HG03175 (cell line): ENCODE data around the gene SHKBP1.
"Not testable (repeated sequence)": the region's sequence is repeated elsewhere in the genome, so short reads cannot be mapped to it uniquely, and the experiment has no call there.

Experiments used
- ATAC-seq: cut with Tn5 transposase; IDR thresholded peaks from one replicate; pipeline ENCODE4 v1.9.1; 2021; ENCODE audit warnings: mild to moderate bottlenecking, moderate library complexity; ENCODE audit not compliant: unreplicated experiment

The SHKBP1 gene, protein sequence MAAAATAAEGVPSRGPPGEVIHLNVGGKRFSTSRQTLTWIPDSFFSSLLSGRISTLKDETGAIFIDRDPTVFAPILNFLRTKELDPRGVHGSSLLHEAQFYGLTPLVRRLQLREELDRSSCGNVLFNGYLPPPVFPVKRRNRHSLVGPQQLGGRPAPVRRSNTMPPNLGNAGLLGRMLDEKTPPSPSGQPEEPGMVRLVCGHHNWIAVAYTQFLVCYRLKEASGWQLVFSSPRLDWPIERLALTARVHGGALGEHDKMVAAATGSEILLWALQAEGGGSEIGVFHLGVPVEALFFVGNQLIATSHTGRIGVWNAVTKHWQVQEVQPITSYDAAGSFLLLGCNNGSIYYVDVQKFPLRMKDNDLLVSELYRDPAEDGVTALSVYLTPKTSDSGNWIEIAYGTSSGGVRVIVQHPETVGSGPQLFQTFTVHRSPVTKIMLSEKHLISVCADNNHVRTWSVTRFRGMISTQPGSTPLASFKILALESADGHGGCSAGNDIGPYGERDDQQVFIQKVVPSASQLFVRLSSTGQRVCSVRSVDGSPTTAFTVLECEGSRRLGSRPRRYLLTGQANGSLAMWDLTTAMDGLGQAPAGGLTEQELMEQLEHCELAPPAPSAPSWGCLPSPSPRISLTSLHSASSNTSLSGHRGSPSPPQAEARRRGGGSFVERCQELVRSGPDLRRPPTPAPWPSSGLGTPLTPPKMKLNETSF

DNA sequence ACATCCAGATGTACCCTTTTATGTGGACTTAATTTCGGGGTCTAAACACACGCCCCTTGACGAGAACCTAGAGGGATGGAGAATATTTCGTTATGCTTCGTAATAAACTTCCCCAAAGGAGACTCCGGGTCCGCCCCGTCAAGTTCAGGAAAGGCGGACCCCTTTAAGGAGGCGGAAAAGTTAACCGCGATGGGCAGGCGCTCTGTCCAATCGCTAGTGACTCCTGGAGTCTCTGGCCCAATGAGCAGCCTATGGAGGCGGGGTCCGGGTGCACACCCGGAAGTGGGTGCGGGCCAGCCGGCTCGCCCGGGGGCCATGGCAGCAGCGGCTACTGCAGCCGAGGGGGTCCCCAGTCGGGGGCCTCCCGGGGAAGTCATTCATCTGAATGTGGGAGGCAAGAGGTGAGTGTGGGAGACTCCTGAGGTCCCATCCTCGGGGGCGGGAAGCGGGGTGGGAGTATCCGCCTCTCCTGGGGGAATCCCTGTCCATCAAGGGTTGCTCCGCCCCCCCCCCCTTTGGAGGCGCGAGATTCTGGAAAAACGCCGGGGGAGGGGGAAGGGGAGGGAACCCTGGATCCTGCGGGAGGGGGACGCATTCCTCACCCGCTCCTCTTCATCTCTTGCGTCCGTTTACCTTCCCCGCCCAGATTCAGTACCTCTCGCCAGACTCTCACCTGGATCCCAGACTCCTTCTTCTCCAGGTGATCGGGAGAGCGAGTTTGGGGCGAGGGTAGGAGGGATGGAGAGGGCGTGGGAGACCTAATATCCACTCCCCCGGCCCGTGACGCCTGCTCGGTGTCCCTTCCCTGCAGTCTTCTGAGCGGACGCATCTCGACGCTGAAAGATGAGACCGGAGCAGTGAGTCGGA lies at the start of gene SHKBP1:
Gene SHKBP1, plus strand, starts transcription at position 289 of the 867 bp plus-strand sequence. Its CDS starts 27 bp downstream, at position 316.
- peak; percentile 97 for ATAC-seq

DNA sequence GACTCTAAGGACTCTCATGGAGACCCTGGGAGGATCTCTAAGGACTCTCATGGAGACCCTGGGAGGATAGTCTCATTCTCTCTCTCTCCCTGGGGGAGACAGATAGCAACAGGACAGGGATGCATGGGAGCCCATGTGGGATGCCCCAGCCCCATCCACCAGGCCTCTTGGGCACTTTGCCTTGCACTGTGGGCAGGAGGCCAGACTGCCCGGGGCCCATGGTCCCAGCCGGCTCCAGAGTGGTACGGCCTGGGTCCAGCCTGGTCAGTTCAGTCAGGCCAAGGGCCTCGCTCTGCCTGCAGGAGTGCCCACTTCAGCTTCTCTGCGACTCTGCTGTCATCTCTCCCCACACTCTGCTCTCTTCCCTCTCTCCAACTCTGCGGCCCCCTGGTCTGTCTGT lies 48.6 kb upstream of the SHKBP1 start:
- ATAC-seq: no peak

DNA sequence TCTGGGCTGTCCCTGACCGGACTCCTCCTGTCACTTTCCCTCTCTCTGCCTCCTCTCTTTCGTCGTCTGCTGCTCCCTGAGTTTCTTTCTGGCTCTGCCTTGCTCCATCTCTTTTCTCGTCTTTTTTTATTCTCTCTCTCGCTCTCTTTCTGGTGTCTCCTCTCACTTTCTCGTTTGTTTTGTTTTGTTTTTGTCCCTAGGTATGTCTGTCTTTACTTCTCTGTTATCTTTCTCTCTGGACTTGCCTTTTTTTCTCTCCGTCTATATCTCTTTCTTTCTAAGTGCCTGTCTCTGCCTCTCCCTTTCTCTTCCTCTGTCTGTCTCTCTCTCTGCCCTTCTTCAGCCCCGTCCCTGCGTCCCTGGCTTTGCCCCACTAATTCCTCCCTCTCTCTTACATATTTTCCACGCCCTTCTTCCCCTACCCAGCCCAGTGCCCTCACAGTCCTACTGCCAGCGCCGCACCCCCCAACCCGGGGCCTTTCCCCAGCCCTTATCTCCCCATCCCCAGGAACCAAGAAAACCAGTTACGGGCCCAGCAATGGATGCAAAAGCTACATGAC lies 48.1 kb upstream of the SHKBP1 start:
- no peak for ATAC-seq

DNA sequence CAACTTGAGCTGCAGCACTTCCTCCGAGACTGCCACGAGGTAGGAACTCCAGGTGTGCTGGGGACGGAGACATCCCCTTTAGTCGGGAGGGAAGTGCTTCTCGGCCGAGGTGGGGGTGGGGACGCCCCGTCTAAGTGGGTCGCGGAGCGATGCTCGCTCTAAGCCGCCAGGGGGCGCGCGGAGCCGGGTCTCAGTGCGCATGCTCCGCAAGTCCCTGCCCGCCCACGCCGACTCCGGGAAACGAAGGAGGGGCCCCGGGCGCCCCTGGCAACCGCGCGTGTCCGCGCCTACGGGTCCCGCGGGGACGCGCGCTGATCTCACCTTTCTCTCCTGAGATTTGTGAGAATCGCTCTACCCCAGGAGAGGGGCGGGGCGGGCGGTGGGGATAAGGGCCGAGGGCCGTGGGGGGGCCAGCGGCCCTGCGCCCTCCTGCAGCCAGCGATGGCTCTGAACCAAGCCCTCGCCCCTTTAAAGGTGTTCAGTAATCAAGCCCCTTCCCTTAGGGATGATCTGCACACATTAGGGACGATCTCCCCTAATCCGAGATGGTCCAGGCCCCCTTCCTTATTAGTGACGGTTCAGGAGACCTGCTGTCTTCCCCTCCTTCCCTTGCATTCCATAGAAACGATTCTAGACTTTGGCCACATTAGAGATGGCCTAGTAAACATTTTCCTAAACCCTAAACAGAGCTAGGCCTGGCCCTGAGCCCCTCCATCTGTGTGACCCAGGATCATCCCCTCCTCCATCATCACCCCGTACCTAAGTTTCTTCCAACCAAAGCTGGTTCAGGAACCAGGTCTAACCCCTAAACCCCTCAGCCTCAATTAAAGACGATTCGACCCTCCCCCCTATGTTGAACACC lies 47.3 kb upstream of the SHKBP1 start:
- ATAC-seq: no peak

DNA sequence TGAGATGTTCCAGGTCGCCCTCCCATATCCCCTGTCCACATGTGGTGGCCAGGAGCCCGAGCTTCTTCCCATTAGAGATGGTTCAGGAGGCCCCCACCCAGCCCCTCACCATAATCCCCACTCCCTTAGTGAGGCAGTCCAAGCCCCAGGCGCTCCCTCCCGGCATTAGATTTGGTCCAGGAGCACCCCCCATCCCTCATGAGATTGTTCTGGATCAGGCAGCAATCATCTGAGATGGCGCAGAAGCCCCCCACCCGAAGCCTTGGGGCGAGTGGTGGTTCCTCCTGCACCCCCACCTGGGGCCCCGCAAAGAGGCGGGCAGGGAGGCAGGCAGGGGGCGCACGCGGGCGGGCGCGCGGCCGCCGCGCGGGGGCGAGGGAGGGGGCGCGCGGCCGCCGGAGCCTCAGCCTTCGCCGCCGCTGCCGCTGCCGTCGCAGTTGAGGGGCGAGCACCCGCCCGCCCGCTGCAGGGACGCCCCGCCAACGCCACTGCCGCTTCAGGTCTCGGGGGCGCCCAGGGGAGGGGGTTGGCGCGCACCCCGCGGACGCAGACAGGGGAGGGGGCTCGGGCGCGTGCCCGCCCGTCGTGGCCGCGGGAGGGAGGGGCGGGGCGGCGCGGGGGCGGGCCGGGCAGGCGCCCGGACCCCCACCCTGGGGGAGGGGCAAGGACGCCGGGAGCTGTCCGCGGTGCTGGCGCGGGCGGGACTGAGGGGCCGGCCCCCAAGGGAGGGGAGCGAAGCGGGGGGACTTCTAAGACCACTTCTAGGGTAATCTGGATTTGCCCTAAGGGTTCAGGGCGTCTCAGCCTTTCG lies 46.4 kb upstream of the SHKBP1 start:
- ATAC-seq: no peak

DNA sequence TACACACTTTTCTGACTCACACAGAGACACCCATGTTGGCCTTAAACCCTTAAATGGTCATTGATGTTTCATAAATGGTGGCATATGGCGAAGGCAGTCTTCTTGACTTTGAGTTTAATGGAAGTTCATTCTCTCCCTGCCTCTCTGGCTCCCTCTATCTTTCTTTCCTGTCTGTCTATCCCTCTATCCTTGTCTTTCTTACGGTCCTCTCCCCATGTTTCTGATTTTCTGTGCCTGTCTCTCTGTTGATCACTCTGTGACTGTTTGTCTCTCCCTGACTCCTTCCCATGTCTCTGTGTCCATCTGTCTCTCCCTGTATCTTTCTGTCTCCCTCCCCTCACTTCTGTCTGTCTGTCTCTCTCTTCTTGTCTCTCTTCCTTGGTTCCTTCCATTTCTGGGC lies 43.2 kb upstream of the SHKBP1 start:
- ATAC-seq: no peak

DNA sequence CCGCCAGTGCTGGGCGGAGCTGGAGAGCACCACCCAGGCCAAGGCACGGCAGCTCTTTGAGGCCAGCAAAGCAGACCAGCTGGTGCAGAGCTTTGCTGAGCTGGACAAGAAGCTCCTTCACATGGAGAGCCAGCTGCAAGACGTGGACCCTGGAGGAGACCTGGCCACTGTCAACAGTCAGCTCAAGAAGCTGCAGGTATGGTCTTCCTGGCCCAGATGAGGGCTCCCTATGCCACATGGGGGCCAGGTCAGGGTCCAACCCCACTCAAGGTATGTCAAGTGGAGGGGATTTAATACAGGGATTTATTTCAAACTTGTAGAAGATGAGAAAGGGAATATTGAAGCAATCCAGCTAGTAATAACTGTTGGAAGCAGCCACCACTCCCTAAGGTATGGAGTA lies 42.5 kb upstream of the SHKBP1 start:
- no peak for ATAC-seq

DNA sequence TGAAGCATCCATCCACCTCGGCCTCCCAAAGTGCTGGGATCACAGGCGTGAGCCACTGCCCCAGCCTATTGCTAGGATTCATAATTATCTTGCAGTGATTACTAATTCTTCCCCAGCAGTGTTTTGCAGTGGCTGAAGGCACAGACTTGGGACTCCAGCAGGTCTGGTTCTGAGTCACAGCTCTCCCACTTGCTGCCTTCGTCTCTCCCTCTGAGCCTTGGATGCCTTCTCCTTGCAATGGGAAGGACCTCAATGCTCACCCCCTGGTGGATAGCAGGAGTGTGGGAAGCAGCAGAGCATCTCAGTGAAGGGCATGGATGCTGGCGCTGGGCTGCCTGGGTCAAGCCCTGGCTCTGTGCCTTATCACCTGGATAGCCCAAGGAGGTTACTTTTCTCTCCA lies 37.6 kb upstream of the SHKBP1 start:
- no peak for ATAC-seq

DNA sequence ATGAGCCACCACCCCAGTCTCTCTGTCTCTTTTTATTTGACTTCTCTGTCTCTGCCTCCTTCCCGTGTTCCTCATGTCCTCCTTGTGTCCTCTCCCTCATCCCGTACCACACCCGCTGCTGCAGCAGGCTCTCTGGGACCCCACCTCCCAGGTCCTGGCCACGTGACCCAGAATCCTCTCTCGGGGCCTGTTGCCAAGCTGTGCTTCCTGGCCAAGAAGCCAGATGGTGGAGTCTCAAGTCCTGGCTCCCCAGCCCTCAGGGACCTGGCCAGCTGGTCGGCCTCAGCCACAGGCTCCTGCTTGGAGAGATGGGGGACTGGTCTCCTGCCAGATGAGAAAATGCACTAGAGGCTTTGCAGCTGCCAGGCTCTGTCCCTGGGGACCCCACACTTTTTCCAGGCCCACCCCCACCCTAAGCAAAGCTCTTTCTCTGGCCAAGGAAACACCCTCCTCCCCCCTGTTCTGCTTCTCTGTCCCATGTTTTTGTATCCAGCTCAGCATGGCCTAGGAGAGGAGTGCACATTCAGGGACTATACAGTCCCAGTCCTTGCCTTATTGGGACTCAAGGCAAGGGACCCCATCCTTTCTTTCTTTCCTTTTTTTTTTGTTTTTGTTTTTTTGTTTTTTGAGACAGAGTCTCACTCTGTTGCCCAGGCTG lies 34.3 kb upstream of the SHKBP1 start:
- ATAC-seq: no peak

DNA sequence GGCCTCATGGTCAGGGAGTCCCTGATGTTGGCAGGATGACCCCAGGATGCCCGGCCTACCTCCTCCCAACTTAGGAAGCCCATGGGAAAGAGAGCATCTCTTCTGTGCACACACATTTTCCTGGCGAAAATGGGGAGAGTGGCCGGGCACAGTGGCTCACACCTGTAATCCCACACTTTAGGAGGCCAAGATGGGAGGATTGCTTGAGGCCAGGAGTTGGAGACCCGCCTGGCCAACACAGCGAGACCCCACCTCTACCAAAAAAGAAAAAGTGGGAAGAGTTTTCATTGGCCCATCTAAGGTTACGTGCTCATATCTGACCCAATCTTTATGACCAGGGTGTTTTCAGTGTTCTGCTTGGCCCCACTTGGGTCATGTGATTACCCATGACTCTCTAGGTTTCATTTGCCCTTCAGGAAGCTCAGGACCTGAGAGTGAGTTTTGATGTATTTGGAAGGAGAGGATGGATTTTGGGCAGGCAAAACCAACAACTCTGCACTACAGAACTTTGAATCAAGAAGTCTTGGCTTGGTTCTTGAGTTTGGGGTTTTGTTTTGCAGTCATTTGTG lies 33.6 kb upstream of the SHKBP1 start:
- ATAC-seq: no peak

DNA sequence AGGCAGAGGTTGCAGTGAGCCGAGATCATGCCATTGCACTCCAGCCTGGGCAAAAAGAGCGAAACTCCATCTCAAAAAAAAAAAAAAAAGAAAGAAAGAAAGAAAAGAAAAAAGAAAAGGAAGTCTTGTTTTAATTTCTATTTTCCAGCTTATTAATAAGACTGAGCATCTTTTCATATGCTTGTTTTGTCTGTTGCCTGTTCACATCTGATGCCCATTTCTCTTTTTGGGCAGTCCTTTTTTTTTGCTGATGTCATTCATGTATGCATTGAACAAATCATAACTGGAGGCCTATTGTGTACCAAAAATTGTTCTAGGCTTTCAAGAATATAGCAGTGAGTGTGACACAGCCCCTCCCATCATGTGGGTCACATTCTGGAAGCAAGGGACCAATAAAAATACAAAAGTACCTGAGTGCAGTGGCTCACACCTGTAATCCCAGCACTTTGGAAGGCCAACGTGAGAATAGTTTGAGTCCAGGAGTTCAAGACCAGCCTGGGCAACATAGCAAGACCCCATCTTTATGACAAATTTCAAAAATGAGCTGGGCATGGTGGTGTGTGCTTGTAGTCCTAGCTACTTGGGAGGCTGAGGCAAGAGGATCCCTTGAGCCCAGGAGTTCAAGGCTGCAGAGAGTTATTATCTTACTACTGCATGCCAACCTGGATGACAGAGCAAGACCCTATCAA lies 30.4 kb upstream of the SHKBP1 start:
- not testable (repeated sequence) for ATAC-seq

DNA sequence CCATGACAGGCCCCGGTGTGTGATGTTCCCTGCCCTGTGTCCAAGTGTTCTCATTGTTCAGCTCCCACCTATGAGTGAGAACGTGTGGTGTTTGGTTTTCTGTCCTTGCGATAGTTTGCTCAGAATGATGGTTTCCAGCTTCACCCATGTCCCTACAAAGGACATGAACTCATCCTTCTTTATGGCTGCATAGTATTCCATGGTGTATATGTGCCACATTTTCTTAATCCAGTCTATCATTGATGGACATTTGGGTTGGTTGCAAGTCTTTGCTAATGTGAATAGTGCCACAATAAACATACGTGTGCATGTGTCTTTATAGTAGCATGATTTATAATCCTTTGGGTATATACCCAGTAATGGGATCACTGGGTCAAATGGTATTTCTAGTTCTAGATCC lies 29.5 kb upstream of the SHKBP1 start:
- not testable (repeated sequence) for ATAC-seq

DNA sequence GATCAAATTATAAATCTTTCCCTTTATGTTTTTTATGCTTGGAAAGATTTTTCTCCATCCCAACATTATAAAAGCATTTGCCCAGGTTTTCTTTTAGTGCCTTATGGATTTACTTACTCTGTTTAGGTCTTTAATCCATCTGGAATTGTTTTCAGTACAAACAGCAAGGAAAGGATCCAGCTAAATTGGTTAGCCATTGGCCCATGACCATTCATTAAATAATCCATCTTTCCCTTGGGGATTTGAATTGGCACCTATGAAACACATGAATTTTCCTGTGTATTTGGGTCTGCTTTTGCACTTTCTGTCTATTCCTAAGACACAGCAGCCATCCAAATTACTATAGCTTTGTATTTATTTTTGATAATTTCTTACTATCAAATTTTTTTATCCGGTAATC lies 28.8 kb upstream of the SHKBP1 start:
- no peak for ATAC-seq

DNA sequence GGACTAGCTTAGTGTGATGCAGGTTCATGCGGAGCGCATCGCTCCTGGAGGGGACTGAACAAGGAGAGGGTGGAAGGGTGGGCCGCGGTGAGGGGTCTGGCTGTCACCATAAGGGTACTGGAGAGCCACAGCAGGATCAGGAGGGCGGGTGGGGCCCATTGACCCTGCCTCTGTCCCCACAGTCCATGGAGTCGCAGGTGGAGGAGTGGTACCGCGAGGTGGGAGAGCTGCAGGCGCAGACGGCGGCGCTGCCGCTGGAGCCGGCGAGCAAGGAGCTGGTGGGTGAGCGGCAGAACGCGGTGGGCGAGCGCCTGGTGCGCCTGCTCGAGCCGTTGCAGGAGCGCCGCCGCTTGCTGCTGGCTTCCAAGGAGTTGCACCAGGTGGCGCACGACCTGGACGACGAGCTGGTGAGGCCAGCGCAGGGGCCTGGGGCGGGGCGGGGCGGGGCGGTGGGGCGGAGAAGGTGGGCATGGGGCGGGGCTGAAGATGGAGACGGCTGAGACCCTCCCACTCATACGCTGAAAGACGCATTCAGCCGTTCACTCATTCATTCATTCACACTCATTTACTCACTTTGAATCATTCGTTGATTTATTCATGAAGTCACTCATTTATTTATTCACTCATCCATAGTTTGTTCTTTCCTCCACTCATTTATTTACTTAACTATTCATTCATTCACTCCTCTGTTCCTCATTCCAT lies 27.5 kb upstream of the SHKBP1 start:
- ATAC-seq: no peak

DNA sequence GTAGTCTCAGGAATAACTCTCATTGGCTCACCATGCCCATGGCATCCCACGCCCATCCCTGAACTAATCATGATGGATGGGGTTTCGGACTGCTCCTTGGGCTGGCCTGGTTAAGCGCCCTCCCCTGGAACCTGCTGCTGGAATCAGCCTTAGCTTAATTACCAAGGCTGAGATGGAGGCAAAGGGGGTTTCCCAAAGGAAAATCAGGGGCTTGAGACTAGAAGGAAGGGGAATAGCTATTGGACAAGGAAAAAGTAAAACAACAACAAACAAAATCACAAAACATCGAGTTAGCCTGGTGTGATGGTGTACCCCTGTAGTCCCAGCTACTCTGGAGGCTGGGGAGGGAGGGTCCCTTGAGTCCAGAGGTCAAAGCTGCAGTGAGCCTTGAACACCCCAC lies 25.7 kb upstream of the SHKBP1 start:
- no peak for ATAC-seq

DNA sequence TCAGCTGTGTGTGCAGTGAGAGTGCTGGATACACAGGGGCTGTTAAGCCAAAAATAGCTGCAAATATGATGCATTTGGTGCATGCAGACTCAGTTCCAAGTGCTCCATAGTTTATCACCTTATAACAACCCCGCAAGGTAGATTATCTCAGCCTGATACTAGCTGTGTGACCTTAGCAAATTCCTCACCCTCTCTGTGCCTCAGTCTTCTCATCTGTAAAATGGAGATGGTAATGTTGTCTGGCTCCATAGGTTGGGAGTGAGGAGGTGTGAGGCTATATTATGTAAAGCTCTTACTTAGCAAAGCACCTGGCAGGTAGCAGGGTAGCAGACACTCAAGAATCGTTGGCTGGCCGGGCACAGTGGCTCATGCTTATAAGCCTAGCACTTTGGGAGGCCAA lies 23.8 kb upstream of the SHKBP1 start:
- no peak for ATAC-seq
